Measurements from ENCODE around the gene RAB42.
A peak's percentile ranks its signal among the peaks of the same experiment; 100 is the strongest.
"Not testable (repeated sequence)": the region's sequence is repeated elsewhere in the genome, so short reads cannot be mapped to it uniquely, and the experiment has no call there.

Gene RAB42

GRCh38 chr1:28586585-28587391 is 5.3 kb upstream of the RAB42 start:
- DNase-seq = not testable (repeated sequence)

GRCh38 chr1:28592321-28593071 is 431 bp downstream of the RAB42 start:
- DNase-seq = peak; percentile 65

- not testable (repeated sequence) for DNase-seq
Observed at GRCh38 chr1:28593988-28594356, 1.9 kb downstream of the RAB42 start.

GRCh38 chr1:28594686-28595411 is 2.8 kb downstream of the RAB42 start:
- DNase-seq = not testable (repeated sequence)

- no peak for DNase-seq
Observed at GRCh38 chr1:28595412-28596191, 3.5 kb downstream of the RAB42 start.

GRCh38 chr1:28596276-28596675 is 4.2 kb downstream of the RAB42 start:
- DNase-seq = not testable (repeated sequence)

- DNase-seq = no peak
Observed at GRCh38 chr1:28601696-28602095, 9.6 kb downstream of the RAB42 start.

GRCh38 chr1:28602536-28603439 is 10.7 kb downstream of the RAB42 start:
- peak; percentile 91 for DNase-seq

- DNase-seq = no peak
Observed at GRCh38 chr1:28604411-28604810, 12.3 kb downstream of the RAB42 start.

GRCh38 chr1:28604962-28605361 is 12.9 kb downstream of the RAB42 start:
- DNase-seq = no peak

GRCh38 chr1:28606771-28607170 is 14.7 kb downstream of the RAB42 start:
- no peak for DNase-seq

GRCh38 chr1:28613175-28613574 is 21.1 kb downstream of the RAB42 start:
- DNase-seq = no peak

GRCh38 chr1:28631713-28632112 is 39.6 kb downstream of the RAB42 start:
- no peak for DNase-seq

- DNase-seq = no peak
Observed at GRCh38 chr1:28632560-28632959, 40.5 kb downstream of the RAB42 start.

- DNase-seq = no peak
Observed at GRCh38 chr1:28640766-28641165, 48.7 kb downstream of the RAB42 start.

- peak; percentile 52 for DNase-seq
Observed at GRCh38 chr1:28642056-28642846, 50.2 kb downstream of the RAB42 start.

GRCh38 chr1:28642847-28643635 is 51.0 kb downstream of the RAB42 start, which contains the start of gene TAF12:
Gene TAF12 (minus strand): TSS chr1:28643067. CDS start chr1:28622081, 20,986 bp downstream.
- peak; percentile 98 for DNase-seq

- no peak for DNase-seq
Observed at GRCh38 chr1:28644494-28644893, 52.4 kb downstream of the RAB42 start.
